Measurements from ENCODE around the gene RPL7A.

GRCh38 chr9:133366435-133366834 is 18.4 kb downstream of the RPL7A start:
- TF ChIP-seq CTCF (IDR thresholded peaks at IDR 0.05) (no peak), POLR2A (IDR thresholded peaks at IDR 0.05) (no peak)
